ENCODE results near the gene MRTFA. TPM values are rescaled to one million over a fixed set of nuclear protein-coding genes. Genes with fewer than 3 reads are reported as not detected.

MRTFA gene
- total and polyA plus RNA-seq, 9 of the 15 experiments (the other 6 are each of a cell fraction or from before 2014, with no cell fraction given), result 0.84 to 21.1 (median 3.7) TPM

GRCh38 chr22:40597526-40598430, 38.7 kb downstream of the MRTFA start (continued):
- TF ChIP-seq CTCF (IDR thresholded peaks at IDR 0.05 in 2 of 3, conservative IDR thresholded peaks at IDR 0.05 in 1 of 3; ENCODE audit: insufficient read depth in 2 of 3, low read depth in 1 of 3, low read length in 3 of 3) (no peak), XRCC3 (IDR thresholded peaks at IDR 0.05) (no peak), ETS2 (tag; IDR thresholded peaks at IDR 0.05; ENCODE audit: borderline replicate concordance, poor library complexity, severe bottlenecking) (no peak), ZNF311 (CRISPR knock-in tag; IDR thresholded peaks at IDR 0.05) (no peak), ZFP1 (CRISPR knock-in tag; IDR thresholded peaks at IDR 0.05) (no peak), ZNF445 (CRISPR knock-in tag; IDR thresholded peaks at IDR 0.05; ENCODE audit: low read depth) (no peak)
- TF ChIP-seq, protein P1, sequence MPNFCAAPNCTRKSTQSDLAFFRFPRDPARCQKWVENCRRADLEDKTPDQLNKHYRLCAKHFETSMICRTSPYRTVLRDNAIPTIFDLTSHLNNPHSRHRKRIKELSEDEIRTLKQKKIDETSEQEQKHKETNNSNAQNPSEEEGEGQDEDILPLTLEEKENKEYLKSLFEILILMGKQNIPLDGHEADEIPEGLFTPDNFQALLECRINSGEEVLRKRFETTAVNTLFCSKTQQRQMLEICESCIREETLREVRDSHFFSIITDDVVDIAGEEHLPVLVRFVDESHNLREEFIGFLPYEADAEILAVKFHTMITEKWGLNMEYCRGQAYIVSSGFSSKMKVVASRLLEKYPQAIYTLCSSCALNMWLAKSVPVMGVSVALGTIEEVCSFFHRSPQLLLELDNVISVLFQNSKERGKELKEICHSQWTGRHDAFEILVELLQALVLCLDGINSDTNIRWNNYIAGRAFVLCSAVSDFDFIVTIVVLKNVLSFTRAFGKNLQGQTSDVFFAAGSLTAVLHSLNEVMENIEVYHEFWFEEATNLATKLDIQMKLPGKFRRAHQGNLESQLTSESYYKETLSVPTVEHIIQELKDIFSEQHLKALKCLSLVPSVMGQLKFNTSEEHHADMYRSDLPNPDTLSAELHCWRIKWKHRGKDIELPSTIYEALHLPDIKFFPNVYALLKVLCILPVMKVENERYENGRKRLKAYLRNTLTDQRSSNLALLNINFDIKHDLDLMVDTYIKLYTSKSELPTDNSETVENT (CRISPR knock-in tag; IDR thresholded peaks at IDR 0.05), result no peak
- TF ChIP-seq, protein P2, sequence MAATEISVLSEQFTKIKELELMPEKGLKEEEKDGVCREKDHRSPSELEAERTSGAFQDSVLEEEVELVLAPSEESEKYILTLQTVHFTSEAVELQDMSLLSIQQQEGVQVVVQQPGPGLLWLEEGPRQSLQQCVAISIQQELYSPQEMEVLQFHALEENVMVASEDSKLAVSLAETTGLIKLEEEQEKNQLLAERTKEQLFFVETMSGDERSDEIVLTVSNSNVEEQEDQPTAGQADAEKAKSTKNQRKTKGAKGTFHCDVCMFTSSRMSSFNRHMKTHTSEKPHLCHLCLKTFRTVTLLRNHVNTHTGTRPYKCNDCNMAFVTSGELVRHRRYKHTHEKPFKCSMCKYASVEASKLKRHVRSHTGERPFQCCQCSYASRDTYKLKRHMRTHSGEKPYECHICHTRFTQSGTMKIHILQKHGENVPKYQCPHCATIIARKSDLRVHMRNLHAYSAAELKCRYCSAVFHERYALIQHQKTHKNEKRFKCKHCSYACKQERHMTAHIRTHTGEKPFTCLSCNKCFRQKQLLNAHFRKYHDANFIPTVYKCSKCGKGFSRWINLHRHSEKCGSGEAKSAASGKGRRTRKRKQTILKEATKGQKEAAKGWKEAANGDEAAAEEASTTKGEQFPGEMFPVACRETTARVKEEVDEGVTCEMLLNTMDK (IDR thresholded peaks at IDR 0.05; ENCODE audit: borderline replicate concordance, insufficient read depth, low read depth, low read length, poor library complexity, severe bottlenecking), result no peak
